ENCODE measurements around the gene DVL2. TPM values are rescaled to one million over a fixed set of nuclear protein-coding genes. Genes with fewer than 3 reads are reported as not detected.

Gene DVL2
- total and polyA plus RNA-seq, 2 experiments from 2014 or later: 79.2 to 121 TPM

- peaks cover 23% of the 10 kb centered on the region for H3K4me1 ChIP-seq (ENCODE audit: low read depth)
- no peaks in the 10 kb centered on the region for H3K9me3 ChIP-seq (ENCODE audit: low read depth)
- TF ChIP-seq, protein P1, sequence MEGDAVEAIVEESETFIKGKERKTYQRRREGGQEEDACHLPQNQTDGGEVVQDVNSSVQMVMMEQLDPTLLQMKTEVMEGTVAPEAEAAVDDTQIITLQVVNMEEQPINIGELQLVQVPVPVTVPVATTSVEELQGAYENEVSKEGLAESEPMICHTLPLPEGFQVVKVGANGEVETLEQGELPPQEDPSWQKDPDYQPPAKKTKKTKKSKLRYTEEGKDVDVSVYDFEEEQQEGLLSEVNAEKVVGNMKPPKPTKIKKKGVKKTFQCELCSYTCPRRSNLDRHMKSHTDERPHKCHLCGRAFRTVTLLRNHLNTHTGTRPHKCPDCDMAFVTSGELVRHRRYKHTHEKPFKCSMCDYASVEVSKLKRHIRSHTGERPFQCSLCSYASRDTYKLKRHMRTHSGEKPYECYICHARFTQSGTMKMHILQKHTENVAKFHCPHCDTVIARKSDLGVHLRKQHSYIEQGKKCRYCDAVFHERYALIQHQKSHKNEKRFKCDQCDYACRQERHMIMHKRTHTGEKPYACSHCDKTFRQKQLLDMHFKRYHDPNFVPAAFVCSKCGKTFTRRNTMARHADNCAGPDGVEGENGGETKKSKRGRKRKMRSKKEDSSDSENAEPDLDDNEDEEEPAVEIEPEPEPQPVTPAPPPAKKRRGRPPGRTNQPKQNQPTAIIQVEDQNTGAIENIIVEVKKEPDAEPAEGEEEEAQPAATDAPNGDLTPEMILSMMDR (IDR thresholded peaks at IDR 0.05; ENCODE audit: low read depth, low read length): no peak
- no peaks in the 10 kb centered on the region for H3K27me3 ChIP-seq
- H3K4me3 ChIP-seq: peak overlapping the region; percentile 96
- H3K36me3 ChIP-seq: peaks cover 6% of the 10 kb centered on the region
- peak overlapping the region; percentile 83 for H3K27ac ChIP-seq
- DNase-seq (ENCODE audit: low read depth in 1 of 2, low spot score in 1 of 2): peak; percentile 39 to 46
Observed at GRCh38 chr17:7238420-7239090, 4.2 kb upstream of the DVL2 start.

GRCh38 chr17:7237761-7238419 lies 3.6 kb upstream of the DVL2 start:
- Histone ChIP-seq H3K4me1 (ENCODE audit: low read depth) (peaks cover 24% of the 10 kb centered on the region), H3K4me3 (peak overlapping the region; percentile 96), H3K9me3 (ENCODE audit: low read depth) (no peaks in the 10 kb centered on the region), H3K27ac (peak overlapping the region; percentile 83), H3K27me3 (no peaks in the 10 kb centered on the region), H3K36me3 (peaks cover 6% of the 10 kb centered on the region)
- DNase-seq (ENCODE audit: low read depth in 1 of 2, low spot score in 1 of 2): peak; percentile 77 to 80
- TF ChIP-seq, protein P1 (IDR thresholded peaks at IDR 0.05; ENCODE audit: low read depth, low read length): no peak

GRCh38 chr17:7237266-7237760 lies 3.0 kb upstream of the DVL2 start:
- Histone ChIP-seq H3K4me3 (peak overlapping the region; percentile 96), H3K9me3 (ENCODE audit: low read depth) (no peaks in the 10 kb centered on the region), H3K36me3 (peaks cover 6% of the 10 kb centered on the region), H3K4me1 (ENCODE audit: low read depth) (peaks cover 24% of the 10 kb centered on the region), H3K27ac (peak overlapping the region; percentile 83), H3K27me3 (no peaks in the 10 kb centered on the region)
- TF ChIP-seq, protein P1 (IDR thresholded peaks at IDR 0.05; ENCODE audit: low read depth, low read length): no peak
- no peak for DNase-seq (ENCODE audit: low read depth in 1 of 2, low spot score in 1 of 2)

GRCh38 chr17:7236808-7237207 lies 2.5 kb upstream of the DVL2 start:
- Histone ChIP-seq H3K4me1 (ENCODE audit: low read depth) (peaks cover 24% of the 10 kb centered on the region), H3K27ac (peak overlapping the region; percentile 83), H3K9me3 (ENCODE audit: low read depth) (no peaks in the 10 kb centered on the region), H3K36me3 (peaks cover 6% of the 10 kb centered on the region), H3K27me3 (no peaks in the 10 kb centered on the region), H3K4me3 (no peak overlapping the region)
- TF ChIP-seq, protein P1 (IDR thresholded peaks at IDR 0.05; ENCODE audit: low read depth, low read length): no peak
- no peak for DNase-seq (ENCODE audit: low read depth in 1 of 2, low spot score in 1 of 2)

GRCh38 chr17:7235693-7236665 lies 1.7 kb upstream of the DVL2 start:
- no peaks in the 10 kb centered on the region for H3K27me3 ChIP-seq
- H3K36me3 ChIP-seq: peaks cover 6% of the 10 kb centered on the region
- peak in 1 of 2 donors; percentile 36 for DNase-seq (ENCODE audit: low read depth in 1 of 2, low spot score in 1 of 2)
- H3K27ac ChIP-seq: peak overlapping the region; percentile 83
- H3K4me3 ChIP-seq: no peak overlapping the region
- TF ChIP-seq, protein P1 (IDR thresholded peaks at IDR 0.05; ENCODE audit: low read depth, low read length): no peak
- peaks cover 18% of the 10 kb centered on the region for H3K4me1 ChIP-seq (ENCODE audit: low read depth)
- H3K9me3 ChIP-seq (ENCODE audit: low read depth): no peaks in the 10 kb centered on the region

All from cardiac muscle cell (in vitro differentiated cells and primary cell).